ENCODE results near the gene DLG5. TPM values are rescaled to one million over a fixed set of nuclear protein-coding genes. Genes with fewer than 3 reads are reported as not detected.

Gene DLG5
- total and polyA plus RNA-seq, 2 experiments from 2014 or later, result 15.5 to 29.3 TPM

- H3K4me3 ChIP-seq, result no peak overlapping the region
- peaks cover 3% of the 10 kb centered on the region for H3K9me3 ChIP-seq (ENCODE audit: low read depth)
- no peaks in the 10 kb centered on the region for H3K4me1 ChIP-seq (ENCODE audit: insufficient read depth)
- H2AFZ ChIP-seq, result no peak overlapping the region
- H3K9me2 ChIP-seq (replicated peaks; ENCODE audit: insufficient read depth), result no peaks in the 10 kb centered on the region
- DNase-seq (ENCODE audit: low spot score), result no peak
- TF ChIP-seq CTCF (IDR thresholded peaks at IDR 0.05; ENCODE audit: poor library complexity) (no peak), EZH2phosphoT487 (IDR thresholded peaks at IDR 0.05; ENCODE audit: low read depth, severe bottlenecking, unreplicated experiment) (no peak), EZH2 (IDR thresholded peaks at IDR 0.05; ENCODE audit: borderline replicate concordance) (no peak)
- no peaks in the 10 kb centered on the region for H3K36me3 ChIP-seq (replicated peaks; ENCODE audit: insufficient read depth, low read depth)
- WGBS (ENCODE audit: low lambda C conversion rate, missing lambda C conversion rate), result 95% methylated on average over 27 of the region's 27 CpGs
- no peaks in the 10 kb centered on the region for H3K79me2 ChIP-seq
- H3K4me2 ChIP-seq, result no peak overlapping the region
- H3K27ac ChIP-seq, result no peak overlapping the region
- no peaks in the 10 kb centered on the region for H3K27me3 ChIP-seq
- no peaks in the 10 kb centered on the region for H4K20me1 ChIP-seq (ENCODE audit: insufficient read depth, poor library complexity, severe bottlenecking)
Observed at GRCh38 chr10:77781451-77782327, 144.9 kb downstream of the DLG5 start.

- Histone ChIP-seq H3K79me2 (no peaks in the 10 kb centered on the region), H4K20me1 (ENCODE audit: insufficient read depth, poor library complexity, severe bottlenecking) (no peaks in the 10 kb centered on the region), H3K36me3 (replicated peaks; ENCODE audit: insufficient read depth, low read depth) (no peaks in the 10 kb centered on the region), H3K4me2 (no peak overlapping the region), H3K27ac (no peak overlapping the region), H3K9me2 (replicated peaks; ENCODE audit: insufficient read depth) (no peaks in the 10 kb centered on the region), H3K4me1 (ENCODE audit: insufficient read depth) (no peaks in the 10 kb centered on the region), H2AFZ (no peak overlapping the region), H3K9me3 (ENCODE audit: low read depth) (peaks cover 4% of the 10 kb centered on the region), H3K4me3 (no peak overlapping the region), H3K27me3 (no peaks in the 10 kb centered on the region)
- 97% methylated on average over 9 of the region's 9 CpGs for WGBS (ENCODE audit: low lambda C conversion rate, missing lambda C conversion rate)
- TF ChIP-seq CTCF (IDR thresholded peaks at IDR 0.05; ENCODE audit: poor library complexity), result no peak
- no peak for TF ChIP-seq EZH2 (IDR thresholded peaks at IDR 0.05; ENCODE audit: borderline replicate concordance)
- TF ChIP-seq EZH2phosphoT487 (IDR thresholded peaks at IDR 0.05; ENCODE audit: low read depth, severe bottlenecking, unreplicated experiment), result no peak
- no peak for DNase-seq (ENCODE audit: low spot score)
Observed at GRCh38 chr10:77780180-77780579, 146.4 kb downstream of the DLG5 start.

DNA sequence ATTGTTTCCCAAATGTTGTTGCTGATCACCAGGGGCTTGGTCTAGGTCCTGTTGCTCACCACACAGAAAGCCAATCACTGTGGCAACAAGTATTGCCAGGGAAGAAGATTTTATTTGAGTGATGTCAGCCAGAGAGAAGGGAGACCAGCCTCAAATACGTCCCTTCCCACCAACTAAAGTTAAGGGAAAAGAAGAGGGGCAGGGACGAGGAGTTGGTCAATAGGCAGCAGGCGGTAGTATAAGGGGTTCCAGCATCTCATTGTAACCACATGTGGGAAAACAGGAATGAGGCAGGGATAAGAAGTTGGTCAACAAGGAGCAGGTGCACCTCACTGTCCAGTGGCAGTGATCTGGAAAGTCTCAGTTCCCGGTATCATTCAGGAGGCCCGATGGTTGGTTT lies 150.1 kb downstream of the DLG5 start:
- WGBS (ENCODE audit: low lambda C conversion rate, missing lambda C conversion rate), result 92% methylated on average over 5 of the region's 5 CpGs

More for the DNA sequence above, 150.1 kb downstream of the DLG5 start:
- no peak overlapping the region for H3K27ac ChIP-seq
- peaks cover 4% of the 10 kb centered on the region for H3K9me3 ChIP-seq (ENCODE audit: low read depth)
- no peaks in the 10 kb centered on the region for H3K4me1 ChIP-seq (ENCODE audit: insufficient read depth)
- no peaks in the 10 kb centered on the region for H3K79me2 ChIP-seq
- no peaks in the 10 kb centered on the region for H3K9me2 ChIP-seq (replicated peaks; ENCODE audit: insufficient read depth)
- H3K27me3 ChIP-seq, result no peaks in the 10 kb centered on the region
- no peak overlapping the region for H3K4me3 ChIP-seq
- no peaks in the 10 kb centered on the region for H3K36me3 ChIP-seq (replicated peaks; ENCODE audit: insufficient read depth, low read depth)
- no peak overlapping the region for H3K4me2 ChIP-seq
- H2AFZ ChIP-seq, result no peak overlapping the region
- H4K20me1 ChIP-seq (ENCODE audit: insufficient read depth, poor library complexity, severe bottlenecking), result no peaks in the 10 kb centered on the region
- DNase-seq (ENCODE audit: low spot score), result no peak
- no peak for TF ChIP-seq CTCF (IDR thresholded peaks at IDR 0.05; ENCODE audit: poor library complexity)
- no peak for TF ChIP-seq EZH2phosphoT487 (IDR thresholded peaks at IDR 0.05; ENCODE audit: low read depth, severe bottlenecking, unreplicated experiment)
- TF ChIP-seq EZH2 (IDR thresholded peaks at IDR 0.05; ENCODE audit: borderline replicate concordance), result no peak
